Measurements from ENCODE around the gene MORN1.
"Not testable (repeated sequence)": the region's sequence is repeated elsewhere in the genome, so short reads cannot be mapped to it uniquely, and the experiment has no call there.

DNA sequence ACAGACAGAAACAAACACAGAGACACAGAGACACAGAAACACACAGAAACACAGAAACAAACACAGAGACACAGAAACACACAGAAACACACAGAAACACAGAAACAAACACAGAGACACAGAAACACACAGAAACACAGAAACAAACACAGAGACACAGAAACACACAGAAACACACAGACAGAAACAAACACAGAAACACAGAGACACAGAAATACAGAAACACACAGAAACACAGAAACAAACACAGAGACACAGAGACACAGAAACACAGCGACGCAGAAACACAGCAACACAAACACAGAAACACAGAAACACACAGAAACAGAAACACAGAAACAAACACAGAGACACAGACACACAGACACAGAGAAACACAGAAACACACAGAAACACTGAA lies 64.2 kb downstream of the MORN1 start:
- TF ChIP-seq POLR2A (IDR thresholded peaks at IDR 0.05; ENCODE audit: low read depth, low read length); POLR2AphosphoS5 (IDR thresholded peaks at IDR 0.05; ENCODE audit: low read depth, low read length); TAF1 (IDR thresholded peaks at IDR 0.05; ENCODE audit: borderline replicate concordance, low read depth, low read length): not testable (repeated sequence)

All from GM12892 (cell line).